Stimulated activated CD4-positive, alpha-beta T cell treated with anti-CD3 and anti-CD28 coated beads, TNF-alpha, amount 100 ng/mL, for 1 hour (primary cell): ENCODE data around the gene DDX41.
"Not testable (repeated sequence)": the region's sequence is repeated elsewhere in the genome, so short reads cannot be mapped to it uniquely, and the experiment has no call there.

Source experiments
- DNase-seq, 3 donors: peaks; one replicate each; pipeline ENCODE4 v3.0.0-alpha.2; 2020; ENCODE audit warnings: low read depth in 3 of 3, low spot score in 1 of 3

The DDX41 gene

GRCh38 chr5:177537389-177538361 is 20.9 kb upstream of the DDX41 start:
- no peak for DNase-seq

- DNase-seq = no peak
Measured at GRCh38 chr5:177536386-177536785, 19.6 kb upstream of the DDX41 start.

GRCh38 chr5:177535125-177535524 is 18.4 kb upstream of the DDX41 start:
- no peak for DNase-seq

- not testable (repeated sequence) for DNase-seq
Measured at GRCh38 chr5:177534433-177534832, 17.7 kb upstream of the DDX41 start.

- DNase-seq = no peak
Measured at GRCh38 chr5:177531209-177531940, 14.6 kb upstream of the DDX41 start.

GRCh38 chr5:177530638-177531037 is 13.9 kb upstream of the DDX41 start:
- no peak for DNase-seq

- no peak for DNase-seq
Measured at GRCh38 chr5:177529247-177530203, 12.8 kb upstream of the DDX41 start.

GRCh38 chr5:177528631-177529030 is 11.9 kb upstream of the DDX41 start:
- no peak for DNase-seq

GRCh38 chr5:177527595-177527994 is 10.8 kb upstream of the DDX41 start:
- DNase-seq = no peak

- no peak for DNase-seq
Measured at GRCh38 chr5:177526791-177527190, 10.0 kb upstream of the DDX41 start.

GRCh38 chr5:177526191-177526590 is 9.4 kb upstream of the DDX41 start:
- no peak for DNase-seq

GRCh38 chr5:177524941-177525655 is 8.3 kb upstream of the DDX41 start:
- DNase-seq = no peak

GRCh38 chr5:177524539-177524900 is 7.8 kb upstream of the DDX41 start:
- no peak for DNase-seq

- no peak for DNase-seq
Measured at GRCh38 chr5:177523711-177524538, 7.2 kb upstream of the DDX41 start.

- DNase-seq = no peak
Measured at GRCh38 chr5:177520916-177521513, 4.3 kb upstream of the DDX41 start.

GRCh38 chr5:177520271-177520670 is 3.5 kb upstream of the DDX41 start:
- DNase-seq = no peak

GRCh38 chr5:177519463-177520235 is 2.9 kb upstream of the DDX41 start:
- no peak for DNase-seq

- no peak for DNase-seq
Measured at GRCh38 chr5:177515580-177515979, 1.2 kb downstream of the DDX41 start.
